Suprapubic skin (tissue), 3 donors: ENCODE data around the gene WWP2.

Experiments
- CTCF ChIP-seq, 2 donors: fragments of 200-600 bp in 1 of 2; fragments of 450-650 bp in 1 of 2; sonication (generic) in 1 of 2; IDR thresholded peaks; one replicate each; pipeline ENCODE4 v1.5.1; 2016 to 2019; ENCODE audit warnings: antibody characterized with exemption in 2 of 2, mild to moderate bottlenecking in 1 of 2, moderate library complexity in 1 of 2
- POLR2AphosphoS5 ChIP-seq, 3 donors: sonication (generic); formaldehyde crosslinking; IDR thresholded peaks; one replicate each; pipeline ENCODE4 v1.6.1; 2017; ENCODE audit warnings: antibody characterized with exemption in 3 of 3

GRCh38 chr16:69814078-69814477, 51.9 kb downstream of the WWP2 start:
- no peak for TF ChIP-seq CTCF (IDR thresholded peaks at IDR 0.05)
- no peak for TF ChIP-seq POLR2AphosphoS5 (IDR thresholded peaks at IDR 0.05)
